Measurements from ENCODE around the gene THBS3. TPM values are rescaled to one million over a fixed set of nuclear protein-coding genes. Genes with fewer than 3 reads are reported as not detected.

THBS3 gene
- total RNA-seq, 1 donor from 2014 or later, result 7.2 TPM

GRCh38 chr1:155184351-155184811 is 23.3 kb downstream of the THBS3 start:
- H3K9me3 ChIP-seq (replicated peaks), result no peaks in the 10 kb centered on the region
- no peak overlapping the region for H3K4me3 ChIP-seq
- DNase-seq, result no peak
- TF ChIP-seq CTCF (IDR thresholded peaks at IDR 0.05; ENCODE audit: borderline replicate concordance), result no peak
- H3K4me1 ChIP-seq, result peaks cover 15% of the 10 kb centered on the region
- H3K27ac ChIP-seq (replicated peaks), result peak overlapping the region; percentile 78
- intact Hi-C loops (cut with micrococcal nuclease), result no loop called here
- H3K27me3 ChIP-seq (ENCODE audit: low read depth), result no peaks in the 10 kb centered on the region
- H3K36me3 ChIP-seq, result no peaks in the 10 kb centered on the region

- intact Hi-C loops (cut with micrococcal nuclease), result no loop called here
- TF ChIP-seq CTCF (IDR thresholded peaks at IDR 0.05; ENCODE audit: borderline replicate concordance), result no peak
- Histone ChIP-seq H3K27me3 (ENCODE audit: low read depth) (no peaks in the 10 kb centered on the region), H3K36me3 (no peaks in the 10 kb centered on the region), H3K9me3 (replicated peaks) (no peaks in the 10 kb centered on the region), H3K4me3 (no peak overlapping the region), H3K27ac (replicated peaks) (no peak overlapping the region), H3K4me1 (peaks cover 15% of the 10 kb centered on the region)
- peak; percentile 12 for DNase-seq
Measured at GRCh38 chr1:155183775-155184221, 23.9 kb downstream of the THBS3 start.

- no peaks in the 10 kb centered on the region for H3K9me3 ChIP-seq (replicated peaks)
- DNase-seq, result no peak
- H3K36me3 ChIP-seq, result no peaks in the 10 kb centered on the region
- intact Hi-C loops (cut with micrococcal nuclease), result no loop called here
- H3K27me3 ChIP-seq (ENCODE audit: low read depth), result no peaks in the 10 kb centered on the region
- no peak overlapping the region for H3K4me3 ChIP-seq
- TF ChIP-seq CTCF (IDR thresholded peaks at IDR 0.05; ENCODE audit: borderline replicate concordance), result no peak
- H3K27ac ChIP-seq (replicated peaks), result no peak overlapping the region
- H3K4me1 ChIP-seq, result peaks cover 16% of the 10 kb centered on the region
Measured at GRCh38 chr1:155182052-155182550, 25.6 kb downstream of the THBS3 start.

GRCh38 chr1:155181371-155182051 is 26.2 kb downstream of the THBS3 start:
- no peak for DNase-seq

More at GRCh38 chr1:155181371-155182051, 26.2 kb downstream of the THBS3 start:
- no peak overlapping the region for H3K4me3 ChIP-seq
- no peak for TF ChIP-seq CTCF (IDR thresholded peaks at IDR 0.05; ENCODE audit: borderline replicate concordance)
- no peaks in the 10 kb centered on the region for H3K27me3 ChIP-seq (ENCODE audit: low read depth)
- H3K9me3 ChIP-seq (replicated peaks), result no peaks in the 10 kb centered on the region
- no peak overlapping the region for H3K27ac ChIP-seq (replicated peaks)
- intact Hi-C loops (cut with micrococcal nuclease), result no loop called here
- peaks cover 21% of the 10 kb centered on the region for H3K4me1 ChIP-seq
- H3K36me3 ChIP-seq, result no peaks in the 10 kb centered on the region
